AG09309 (cell line): ENCODE measurements around the gene CAST.

Source experiments
- DNase-seq: peaks from one replicate; pipeline ENCODE4 v3.0.0-alpha.2; 2010; ENCODE audit warnings: low read depth
- H3K4me3 ChIP-seq: 2 replicates; pipeline ENCODE4 v1.5.1; 2011; ENCODE audit warnings: mild to moderate bottlenecking, low read depth, low read length, moderate library complexity; ENCODE audit not compliant: control insufficient read depth
- TF ChIP-seq, protein P1 (sequence below): IDR thresholded peaks from 2 replicates; pipeline ENCODE4 v1.5.1; 2011; ENCODE audit warnings: mild to moderate bottlenecking, low read depth, low read length, inconsistent platforms; ENCODE audit not compliant: insufficient read depth, control insufficient read depth; ENCODE audit errors: missing control alignments

The CAST gene

DNA sequence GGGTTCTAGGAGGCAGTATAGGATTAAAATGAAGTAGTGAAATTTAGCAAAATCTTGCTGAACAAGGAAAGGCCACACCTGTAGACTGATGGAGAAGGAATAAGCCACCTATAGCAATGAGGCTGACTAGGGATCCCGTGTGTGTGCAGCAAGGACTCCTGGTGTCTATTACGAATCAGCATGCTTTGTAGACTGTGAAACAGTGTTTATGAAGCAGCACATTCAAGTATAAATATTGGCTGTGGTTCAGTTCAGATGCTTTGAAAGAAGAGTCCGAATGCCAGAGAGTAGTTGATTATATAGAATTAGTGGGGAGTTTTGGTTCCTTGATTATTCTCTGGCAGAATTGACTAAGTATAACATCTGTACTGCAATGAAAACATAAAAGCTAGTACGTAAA is 41.8 kb downstream of the CAST start:
- TF ChIP-seq, protein P1, sequence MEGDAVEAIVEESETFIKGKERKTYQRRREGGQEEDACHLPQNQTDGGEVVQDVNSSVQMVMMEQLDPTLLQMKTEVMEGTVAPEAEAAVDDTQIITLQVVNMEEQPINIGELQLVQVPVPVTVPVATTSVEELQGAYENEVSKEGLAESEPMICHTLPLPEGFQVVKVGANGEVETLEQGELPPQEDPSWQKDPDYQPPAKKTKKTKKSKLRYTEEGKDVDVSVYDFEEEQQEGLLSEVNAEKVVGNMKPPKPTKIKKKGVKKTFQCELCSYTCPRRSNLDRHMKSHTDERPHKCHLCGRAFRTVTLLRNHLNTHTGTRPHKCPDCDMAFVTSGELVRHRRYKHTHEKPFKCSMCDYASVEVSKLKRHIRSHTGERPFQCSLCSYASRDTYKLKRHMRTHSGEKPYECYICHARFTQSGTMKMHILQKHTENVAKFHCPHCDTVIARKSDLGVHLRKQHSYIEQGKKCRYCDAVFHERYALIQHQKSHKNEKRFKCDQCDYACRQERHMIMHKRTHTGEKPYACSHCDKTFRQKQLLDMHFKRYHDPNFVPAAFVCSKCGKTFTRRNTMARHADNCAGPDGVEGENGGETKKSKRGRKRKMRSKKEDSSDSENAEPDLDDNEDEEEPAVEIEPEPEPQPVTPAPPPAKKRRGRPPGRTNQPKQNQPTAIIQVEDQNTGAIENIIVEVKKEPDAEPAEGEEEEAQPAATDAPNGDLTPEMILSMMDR = no peak
- H3K4me3 ChIP-seq = peak overlapping the region; percentile 67
- no peak for DNase-seq

DNA sequence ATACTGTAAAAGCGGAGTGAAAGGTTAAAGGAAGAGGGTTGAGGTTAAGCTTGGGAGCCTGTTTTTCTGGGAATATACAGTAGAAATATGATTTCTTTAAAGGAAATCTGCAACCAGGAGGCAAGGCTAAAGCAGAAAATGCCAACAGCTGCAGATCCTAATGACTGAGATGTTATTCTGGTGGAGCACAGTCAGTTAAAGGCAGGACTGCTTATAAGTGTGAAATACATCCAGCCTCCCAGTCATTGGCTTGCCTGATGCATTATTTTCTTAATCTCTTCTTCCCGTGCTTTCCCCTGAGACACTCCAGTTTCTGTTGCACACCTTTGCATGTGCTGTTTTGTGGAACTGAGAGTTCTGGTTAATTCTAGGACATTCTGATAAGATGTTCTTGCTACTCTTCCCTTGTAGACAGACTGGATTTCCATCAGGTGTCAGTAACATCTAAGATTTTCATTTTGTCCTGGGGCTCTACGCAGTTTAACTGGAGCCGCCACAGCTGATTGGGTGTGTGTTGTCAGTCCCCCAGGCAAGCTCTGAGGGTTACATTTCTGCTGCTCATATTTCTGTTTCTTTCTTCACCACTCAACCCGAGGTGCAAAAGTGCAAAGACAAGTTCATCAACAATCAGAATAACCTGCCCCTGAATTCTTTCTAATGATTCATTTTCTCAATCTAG is 44.4 kb downstream of the CAST start:
- TF ChIP-seq, protein P1 = no peak
- no peak overlapping the region for H3K4me3 ChIP-seq
- DNase-seq = no peak

DNA sequence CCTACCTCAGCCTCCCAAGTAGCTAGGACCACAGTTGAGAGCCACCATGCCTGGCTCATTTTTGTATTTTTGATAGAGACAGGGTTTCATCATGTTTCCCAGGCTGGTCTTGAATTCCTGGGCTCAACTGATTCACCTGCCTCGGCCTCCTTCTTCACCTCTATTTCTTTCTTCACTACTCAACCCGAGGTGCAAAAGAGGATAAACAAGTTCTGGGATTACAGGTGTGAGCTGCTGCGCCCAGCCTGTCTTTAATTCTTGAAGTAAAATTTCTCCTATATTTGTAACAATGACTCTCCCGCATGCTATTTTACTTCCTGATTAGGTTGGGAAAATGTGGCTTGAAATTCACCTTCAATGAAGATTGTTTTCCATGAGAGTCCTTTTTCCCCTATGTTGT is 46.4 kb downstream of the CAST start:
- no peak overlapping the region for H3K4me3 ChIP-seq
- TF ChIP-seq, protein P1 = no peak
- DNase-seq = no peak

DNA sequence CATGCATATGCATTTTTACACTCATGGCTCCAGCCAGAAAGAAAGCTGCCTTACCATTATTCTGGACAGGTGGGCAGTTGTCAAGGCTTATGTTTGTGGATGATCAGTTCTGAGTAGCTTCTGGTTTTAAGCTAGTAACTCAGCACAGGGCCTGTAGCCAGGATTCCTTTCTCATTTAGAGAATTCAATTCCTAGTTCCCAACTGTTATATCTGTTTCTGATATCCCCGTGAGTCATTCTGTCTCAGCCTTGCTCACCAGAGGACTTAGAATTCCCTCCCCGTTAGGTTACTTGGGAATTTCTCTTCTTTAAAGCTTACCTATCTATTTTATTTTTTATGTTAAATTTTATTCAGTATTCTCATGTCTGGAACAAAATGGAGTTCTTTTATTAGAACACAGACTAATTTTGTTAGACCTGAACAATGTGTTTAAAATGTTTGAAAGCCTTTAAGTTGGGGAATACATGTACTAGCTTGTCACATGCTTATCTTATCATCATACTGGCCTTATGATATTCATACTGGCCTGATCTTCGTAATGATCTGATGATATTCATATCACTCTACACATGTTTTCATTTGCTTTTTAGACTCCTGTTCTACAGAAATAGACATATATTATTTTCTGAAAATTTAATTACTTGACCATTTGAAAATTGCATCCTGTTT is 47.1 kb downstream of the CAST start:
- peak; percentile 42 for DNase-seq

DNA sequence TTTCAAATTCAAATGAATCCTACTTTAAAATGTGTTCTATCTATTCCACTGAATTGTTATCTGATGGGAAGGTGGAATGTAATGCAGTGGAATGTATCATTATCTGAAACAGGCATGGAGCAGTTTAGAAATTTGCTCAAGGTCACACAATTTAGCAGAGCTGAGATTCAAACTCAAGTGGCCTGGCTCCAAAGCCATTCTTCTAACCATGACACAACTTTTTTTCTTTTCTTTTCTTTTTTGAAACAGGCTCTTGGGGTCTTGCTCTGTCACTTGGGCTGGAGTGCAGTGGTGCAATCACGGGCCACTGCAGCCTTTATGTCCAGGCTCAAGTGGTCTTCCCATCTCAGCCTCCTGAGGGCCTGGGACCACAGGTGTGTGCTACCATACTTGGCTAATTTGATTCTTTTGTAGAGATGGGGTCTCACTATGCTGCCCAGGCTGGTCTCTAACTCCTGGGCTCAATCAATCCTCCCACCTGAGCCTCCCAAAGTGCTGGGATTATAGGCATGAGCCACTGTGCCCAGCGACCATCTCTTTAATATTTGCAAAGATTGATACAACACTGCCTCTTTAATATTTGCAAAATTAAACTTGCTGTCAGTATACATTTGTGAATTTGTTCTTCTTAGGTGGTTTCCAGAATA is 50.0 kb downstream of the CAST start:
- DNase-seq = no peak

More for the DNA sequence above, 47.1 kb downstream of the CAST start:
- TF ChIP-seq, protein P1 = no peak
- H3K4me3 ChIP-seq = no peak overlapping the region

DNA sequence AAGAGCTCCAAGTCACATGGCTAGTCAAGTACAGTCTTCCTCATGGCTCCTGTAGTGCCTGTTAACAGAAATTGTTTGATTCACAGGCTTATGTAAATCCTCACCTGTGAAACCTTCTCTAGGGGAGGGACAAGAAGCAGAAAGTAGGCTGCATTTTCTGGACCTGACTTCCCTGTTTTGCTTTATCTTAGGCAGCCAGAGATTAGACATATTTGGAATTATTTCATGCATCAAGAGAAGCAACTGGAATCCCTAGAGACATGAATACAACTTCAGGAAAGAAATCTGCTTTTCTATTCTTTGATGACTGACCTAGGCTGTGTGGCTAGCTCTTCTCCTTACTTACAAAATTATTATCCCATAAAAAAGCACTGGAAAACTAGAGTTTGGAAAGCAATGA is 52.3 kb downstream of the CAST start:
- no peak for DNase-seq
- TF ChIP-seq, protein P1 = no peak
- no peak overlapping the region for H3K4me3 ChIP-seq

More for the DNA sequence above, 50.0 kb downstream of the CAST start:
- TF ChIP-seq, protein P1 = no peak
- H3K4me3 ChIP-seq = no peak overlapping the region
